ENCODE measurements around the gene MYLK4. TPM values are rescaled to one million over a fixed set of nuclear protein-coding genes. Genes with fewer than 3 reads are reported as not detected.

Gene MYLK4
- total RNA-seq = 0.47 TPM

DNA sequence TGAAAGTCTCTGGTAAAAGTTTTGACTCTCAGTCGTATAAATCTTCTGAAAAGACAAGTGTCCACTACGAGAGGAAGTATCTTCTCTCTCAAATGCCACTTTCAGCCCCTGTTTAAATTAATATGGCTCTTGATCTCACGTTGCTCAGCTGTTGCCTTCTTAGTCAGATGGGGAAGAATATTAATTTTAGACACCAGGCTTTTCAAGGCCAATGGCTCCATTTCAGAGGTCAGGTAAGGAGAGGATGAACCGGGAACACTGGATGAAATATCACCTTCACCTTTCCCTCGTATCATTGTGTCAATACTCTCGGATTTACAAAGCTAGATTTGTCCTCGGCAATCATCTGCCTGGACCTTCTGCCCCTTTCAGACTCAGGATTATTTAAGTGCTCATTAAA, at the start of gene MYLK4:
TSS of gene MYLK4 (minus strand) at position 91 of the 400 bp plus-strand sequence. CDS start 1,628 bp downstream, outside the sequence.
- no peak for DNase-seq

DNA sequence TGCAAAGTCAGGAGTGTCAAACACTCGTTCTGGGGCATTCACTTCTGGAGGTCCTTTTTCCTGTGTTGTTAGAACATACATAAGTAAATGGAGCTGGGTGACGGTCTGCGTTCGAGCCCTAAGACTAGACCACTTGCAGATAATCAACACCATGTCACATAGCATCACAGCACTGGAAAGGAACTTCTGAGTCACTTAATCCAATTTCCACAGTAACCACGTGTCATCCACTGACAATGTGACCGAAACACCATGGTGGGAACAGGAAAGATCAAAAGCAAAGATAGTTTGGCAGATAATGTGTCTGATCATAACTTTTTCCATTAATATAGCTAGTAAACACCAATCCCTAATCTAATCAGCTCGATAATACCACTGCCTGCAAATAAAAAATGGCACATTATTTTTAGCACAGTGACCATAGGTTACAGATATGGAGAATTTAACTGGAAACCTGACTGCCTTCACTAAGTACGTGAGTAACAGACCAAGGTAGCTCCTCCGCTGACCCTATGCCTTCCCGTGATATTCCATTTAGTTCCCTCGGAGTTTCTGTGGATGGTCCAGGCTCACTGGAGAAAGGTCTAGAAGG, 49.3 kb upstream of the MYLK4 start:
- no peak for DNase-seq

DNA sequence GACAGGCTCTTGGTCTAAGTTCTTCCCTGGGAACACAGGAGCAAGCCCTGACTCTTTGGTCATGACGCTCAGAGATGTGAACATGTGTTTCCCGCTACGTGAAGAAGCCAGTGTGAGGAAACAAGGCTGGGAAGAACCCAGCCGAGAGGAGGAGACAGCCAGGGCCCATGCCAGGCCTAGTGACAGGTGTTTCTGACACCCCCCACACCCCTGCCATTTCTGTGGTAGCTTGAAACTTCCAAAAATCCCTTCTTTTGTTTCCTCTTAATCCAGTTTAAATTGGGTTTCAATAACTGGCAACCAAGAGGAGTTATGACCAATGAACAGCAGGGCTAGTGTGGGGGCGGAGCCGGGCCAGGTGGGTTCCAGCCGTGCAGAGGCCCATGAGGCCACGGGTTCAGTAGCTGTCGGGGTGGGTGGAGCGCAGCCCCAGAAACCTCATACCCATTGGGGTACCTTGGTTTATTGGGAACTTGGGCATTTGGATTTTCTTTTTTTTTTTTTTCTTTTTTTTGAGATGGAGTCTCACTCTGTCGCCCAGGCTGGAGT, 47.9 kb upstream of the MYLK4 start:
- DNase-seq = no peak

DNA sequence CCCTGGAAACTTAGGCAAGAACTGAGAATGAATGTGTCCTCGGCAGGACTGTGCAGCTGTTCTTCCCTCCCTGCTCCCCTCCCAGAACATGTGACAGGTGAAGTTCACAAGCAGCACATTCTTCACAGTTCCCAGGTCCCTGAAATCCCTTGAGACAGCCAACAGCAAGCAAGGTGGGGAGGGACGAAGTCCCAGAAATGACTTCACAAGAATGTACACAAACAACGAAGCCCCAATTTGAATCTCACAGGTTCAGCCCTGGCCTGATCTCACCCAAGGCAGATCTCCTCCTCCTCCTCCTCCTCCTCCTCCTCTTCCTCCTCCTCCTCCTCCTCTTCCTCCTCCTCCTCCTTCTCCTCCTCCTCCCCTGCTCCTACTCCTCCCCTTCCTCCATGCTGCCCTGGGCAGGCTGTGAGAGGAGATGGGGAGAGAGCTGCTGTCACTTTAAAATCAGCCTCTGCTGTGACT, 46.9 kb upstream of the MYLK4 start:
- no peak for DNase-seq

DNA sequence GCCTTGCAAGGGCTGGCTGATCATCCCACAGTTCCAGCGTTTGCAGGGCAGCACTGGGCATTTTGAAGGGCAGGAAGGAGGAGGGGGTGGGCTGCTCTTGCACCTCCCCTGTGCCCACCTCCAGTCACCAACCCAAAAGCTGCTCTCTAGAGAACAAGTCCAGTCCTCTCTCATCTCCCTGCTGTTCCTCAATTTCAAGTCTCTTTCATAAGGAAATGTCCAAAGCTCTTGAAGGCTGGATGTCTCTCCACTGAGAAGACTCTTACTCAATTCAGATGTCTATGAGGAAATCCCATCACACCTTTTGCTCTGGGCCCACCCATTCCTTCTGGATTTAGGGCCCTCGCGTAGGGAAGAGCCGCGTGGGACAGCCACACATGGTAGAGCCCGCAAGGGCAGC, 46.1 kb upstream of the MYLK4 start:
- no peak for DNase-seq

DNA sequence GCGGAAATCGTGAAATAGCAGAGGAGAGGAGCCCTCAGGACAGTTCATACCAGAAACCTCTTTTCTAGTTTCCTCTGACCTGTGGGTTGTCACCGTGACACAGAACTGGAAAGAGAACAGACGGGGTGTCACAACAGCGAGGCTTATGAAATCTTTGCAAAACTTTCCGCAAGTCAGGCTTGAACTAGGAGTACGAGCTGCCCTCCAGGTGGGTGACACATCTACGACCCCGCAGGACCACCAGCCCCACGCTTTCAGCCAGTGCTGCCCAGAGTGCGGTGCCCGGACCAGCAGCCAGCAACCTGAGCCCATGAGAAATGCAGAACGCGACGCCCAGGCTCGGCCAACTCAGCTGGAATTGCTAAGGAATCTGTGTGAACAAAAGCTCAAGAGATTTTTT, 45.2 kb upstream of the MYLK4 start:
- no peak for DNase-seq

DNA sequence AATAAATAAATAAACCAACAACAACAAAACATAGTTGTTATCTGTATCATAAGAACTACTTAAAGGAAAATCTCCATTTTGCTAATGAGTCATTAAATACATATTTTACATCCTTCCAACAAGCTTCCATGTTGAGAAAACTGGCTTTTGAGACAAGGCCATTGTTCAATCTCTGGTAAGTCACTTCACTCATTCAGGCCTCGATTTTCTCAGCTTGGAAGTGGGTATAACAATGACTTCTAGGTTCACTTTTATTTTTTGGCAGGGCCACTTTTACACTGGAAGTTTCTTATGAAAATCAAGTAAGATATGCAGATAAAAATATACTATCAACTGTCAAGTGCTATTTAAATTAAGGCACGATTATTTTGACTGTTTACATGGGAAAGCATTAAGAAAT, 44.4 kb upstream of the MYLK4 start:
- no peak for DNase-seq

DNA sequence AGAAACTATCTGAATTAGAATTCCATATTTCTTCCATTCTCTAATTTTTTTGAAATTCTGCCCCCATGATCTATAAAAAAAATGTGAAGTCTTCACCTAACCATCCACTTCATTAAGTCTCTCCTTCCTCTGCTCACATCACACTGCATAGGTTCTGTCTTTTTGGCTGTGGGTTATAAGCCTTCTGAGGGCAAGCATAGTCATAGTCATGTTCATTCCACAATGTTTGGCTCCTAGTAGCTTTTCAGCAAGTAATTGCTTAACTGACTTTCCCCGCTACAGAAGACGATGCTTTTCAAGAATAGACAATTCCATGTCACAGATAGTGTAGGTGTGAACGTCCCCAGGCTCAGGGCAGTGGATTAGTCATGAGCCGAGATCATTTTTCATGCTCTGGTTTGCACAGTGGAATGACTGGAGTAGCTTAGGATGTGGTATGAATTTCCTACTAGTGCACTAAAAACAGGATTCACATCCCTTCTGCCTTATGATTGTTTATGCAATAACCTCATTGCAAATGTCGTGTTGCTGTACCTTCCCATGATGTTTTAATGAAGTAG, 43.5 kb upstream of the MYLK4 start:
- DNase-seq = no peak

DNA sequence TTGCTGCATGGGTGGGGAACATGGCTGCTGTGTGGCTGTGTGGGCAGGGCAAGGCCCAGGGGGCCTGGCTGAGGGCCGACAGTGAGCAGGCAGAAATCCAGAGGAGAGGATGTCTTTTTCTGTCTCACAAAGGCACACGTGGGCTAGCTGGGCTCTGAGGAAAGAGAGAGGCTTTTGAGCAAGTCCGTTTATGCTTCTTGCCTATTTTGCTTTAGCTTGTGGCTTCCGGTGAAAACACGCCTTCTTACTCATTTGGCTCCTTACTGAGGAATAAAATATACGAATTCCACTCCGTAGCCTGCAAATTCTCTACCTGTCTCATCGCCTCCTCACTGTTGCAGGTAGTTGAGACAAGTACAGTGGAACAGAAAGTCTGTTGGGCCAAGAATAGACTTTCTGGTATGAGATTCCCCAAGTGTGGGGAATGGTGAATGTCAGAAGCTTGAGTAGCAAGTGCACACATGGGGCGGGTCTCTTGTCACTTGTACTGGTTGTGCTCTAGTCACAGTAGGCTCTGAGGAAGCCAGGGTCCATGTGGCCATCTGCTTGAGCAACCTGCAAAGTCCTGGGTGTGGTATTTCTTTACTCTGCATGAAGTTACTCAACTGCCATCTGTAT, 42.9 kb upstream of the MYLK4 start:
- peak; percentile 21 for DNase-seq

DNA sequence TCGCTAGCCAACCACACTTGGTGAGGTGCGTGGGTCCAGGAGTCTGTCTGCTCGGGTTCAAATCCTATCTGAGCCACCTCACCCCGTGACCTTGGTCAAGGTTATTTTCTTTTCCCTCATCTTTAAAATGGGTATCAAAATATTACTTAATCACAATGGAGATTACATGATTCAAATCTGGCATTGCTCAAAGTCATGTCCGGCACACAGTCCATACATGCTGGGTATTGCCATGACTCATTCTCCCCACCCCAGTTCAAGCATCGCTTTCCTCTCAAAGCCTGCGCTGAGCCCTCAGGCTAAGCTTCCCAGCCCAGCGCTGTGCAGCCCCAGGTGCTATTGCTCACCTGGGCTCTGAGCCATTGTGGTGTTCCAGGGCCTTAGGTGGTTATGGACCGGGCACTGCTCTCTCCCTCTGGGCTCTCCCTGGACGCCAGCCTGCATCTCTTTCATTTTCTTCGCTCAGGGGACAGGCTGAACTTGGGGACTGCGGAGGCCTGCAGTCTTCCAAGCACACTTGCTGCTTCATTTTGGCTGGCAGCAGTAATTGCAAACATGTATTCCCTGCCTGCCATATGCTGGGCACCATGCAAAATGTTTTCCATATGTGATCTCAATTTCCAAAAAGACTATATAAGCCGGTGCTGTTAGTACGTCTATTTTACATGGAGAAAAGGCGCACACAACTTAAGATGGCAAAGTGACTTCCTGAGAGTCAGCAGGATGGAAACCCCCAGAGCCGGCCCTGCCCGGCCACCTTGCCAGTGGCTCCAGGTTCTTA, 41.8 kb upstream of the MYLK4 start:
- DNase-seq = no peak

DNA sequence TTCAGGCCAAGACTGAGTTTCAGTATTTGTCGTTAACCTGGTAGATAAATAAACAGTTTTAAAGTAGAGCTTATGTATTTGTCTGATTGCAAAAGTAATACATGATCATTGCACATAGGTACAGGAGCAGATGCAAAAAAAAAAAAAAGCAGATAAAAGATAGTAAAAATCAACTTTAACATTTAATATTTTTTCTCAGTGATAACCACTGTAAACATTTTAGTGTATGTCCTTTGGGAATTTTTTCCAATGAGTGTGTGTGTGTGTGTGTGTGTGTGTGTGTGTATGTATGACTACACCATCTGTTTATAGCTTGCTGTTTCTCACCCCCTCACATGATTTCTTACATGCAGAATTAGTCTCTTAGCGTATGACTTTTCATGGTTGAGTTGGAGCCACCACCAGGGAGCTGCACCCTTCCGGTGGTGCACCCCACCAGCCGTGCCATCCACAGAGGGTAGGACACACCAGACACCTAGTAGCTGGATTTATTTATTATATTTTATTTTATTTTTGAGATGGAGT, 40.8 kb upstream of the MYLK4 start:
- DNase-seq = no peak

DNA sequence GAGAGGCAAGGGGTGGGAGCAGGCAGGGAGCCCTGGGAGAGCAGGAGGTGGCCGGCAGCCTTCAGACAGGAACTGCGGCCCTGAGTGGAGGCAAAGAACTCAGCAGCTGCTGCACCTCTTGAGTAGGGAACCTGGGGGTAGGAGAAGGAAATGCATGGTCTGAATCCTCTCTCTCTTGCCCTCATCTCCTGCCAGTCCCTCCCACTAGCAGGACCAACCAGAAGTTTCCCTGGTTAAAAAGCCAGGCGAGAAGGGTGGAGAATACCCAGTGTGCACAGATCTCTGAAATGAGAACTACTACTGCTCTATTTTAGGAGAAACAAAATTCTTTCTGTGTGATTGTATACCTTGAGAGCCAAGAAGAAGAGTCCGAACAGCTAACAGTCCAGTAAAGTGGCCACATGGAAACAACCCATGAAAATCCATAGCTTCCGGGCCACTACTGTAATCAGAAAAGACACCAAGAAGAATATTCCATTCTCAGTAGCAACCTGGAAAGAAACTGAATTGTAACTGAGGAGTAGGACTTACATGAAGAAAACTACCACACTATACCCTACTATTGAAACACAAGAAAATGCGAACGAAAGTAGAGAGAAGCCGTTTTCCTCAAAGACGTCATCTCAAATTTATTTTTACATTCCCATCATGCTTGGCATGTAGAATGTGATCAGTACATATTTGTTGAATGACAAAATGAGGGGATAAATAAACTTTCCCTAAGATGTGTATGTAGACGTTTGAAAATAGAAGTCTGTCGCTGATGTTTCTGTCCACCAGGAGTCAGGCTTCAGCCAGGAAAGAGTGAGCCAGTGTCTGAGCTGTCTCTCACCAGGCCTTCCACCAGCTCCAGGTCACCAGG, 40.1 kb upstream of the MYLK4 start:
- no peak for DNase-seq

DNA sequence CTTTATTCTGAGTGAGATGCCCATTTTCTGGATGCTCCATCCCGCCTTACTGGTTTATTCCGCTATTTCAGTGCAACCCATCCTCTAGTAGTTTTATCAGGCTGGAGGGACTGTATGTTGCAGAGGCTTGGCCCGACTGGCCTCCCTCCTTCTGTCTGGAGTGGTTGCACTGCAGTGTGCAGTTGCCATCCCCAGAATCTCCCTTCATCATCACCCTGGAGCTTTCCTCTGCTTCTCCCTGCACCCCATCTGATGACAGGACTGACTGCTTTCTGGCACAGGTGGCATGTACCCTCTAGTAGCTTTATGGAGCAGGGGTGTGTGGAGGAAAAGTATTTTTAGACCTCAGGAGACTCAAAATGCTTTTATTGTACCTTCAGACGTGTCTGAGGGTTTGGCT, 35.5 kb upstream of the MYLK4 start:
- no peak for DNase-seq

DNA sequence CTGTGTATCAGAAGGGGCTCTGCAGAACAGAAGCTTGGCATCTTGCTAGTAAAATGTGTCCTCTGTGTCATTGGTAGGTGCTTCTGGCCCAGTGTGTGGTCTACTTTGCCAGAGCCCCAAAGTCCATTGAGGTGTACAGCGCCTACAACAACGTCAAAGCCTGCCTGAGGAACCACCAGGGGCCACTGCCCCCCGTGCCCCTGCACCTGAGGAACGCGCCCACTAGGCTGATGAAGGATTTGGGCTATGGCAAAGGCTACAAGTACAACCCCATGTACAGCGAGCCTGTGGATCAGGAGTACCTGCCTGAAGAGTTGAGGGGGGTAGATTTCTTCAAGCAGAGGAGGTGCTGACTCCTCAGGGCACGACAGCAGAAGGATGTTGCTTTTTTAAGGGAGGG, 34.2 kb upstream of the MYLK4 start:
- no peak for DNase-seq

DNA sequence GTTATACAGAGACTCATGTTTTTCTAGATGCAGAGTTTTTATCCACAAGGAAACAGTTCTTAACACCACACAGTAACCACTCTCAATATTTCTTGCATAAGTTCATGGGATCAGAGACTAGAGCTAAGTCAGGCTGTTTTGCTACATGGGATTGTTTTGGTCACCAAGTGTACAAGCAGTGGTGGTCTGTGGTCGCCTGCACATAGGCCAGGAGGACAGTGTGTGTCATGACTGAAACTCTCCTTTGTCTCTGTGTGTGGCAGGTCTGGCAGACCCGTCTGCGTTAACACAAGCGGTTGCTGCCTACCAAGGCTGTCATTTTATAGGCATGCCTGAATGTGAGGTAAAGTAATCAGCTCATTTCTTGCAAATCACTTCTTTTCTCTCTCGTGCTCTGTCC, 33.3 kb upstream of the MYLK4 start:
- DNase-seq = no peak

DNA sequence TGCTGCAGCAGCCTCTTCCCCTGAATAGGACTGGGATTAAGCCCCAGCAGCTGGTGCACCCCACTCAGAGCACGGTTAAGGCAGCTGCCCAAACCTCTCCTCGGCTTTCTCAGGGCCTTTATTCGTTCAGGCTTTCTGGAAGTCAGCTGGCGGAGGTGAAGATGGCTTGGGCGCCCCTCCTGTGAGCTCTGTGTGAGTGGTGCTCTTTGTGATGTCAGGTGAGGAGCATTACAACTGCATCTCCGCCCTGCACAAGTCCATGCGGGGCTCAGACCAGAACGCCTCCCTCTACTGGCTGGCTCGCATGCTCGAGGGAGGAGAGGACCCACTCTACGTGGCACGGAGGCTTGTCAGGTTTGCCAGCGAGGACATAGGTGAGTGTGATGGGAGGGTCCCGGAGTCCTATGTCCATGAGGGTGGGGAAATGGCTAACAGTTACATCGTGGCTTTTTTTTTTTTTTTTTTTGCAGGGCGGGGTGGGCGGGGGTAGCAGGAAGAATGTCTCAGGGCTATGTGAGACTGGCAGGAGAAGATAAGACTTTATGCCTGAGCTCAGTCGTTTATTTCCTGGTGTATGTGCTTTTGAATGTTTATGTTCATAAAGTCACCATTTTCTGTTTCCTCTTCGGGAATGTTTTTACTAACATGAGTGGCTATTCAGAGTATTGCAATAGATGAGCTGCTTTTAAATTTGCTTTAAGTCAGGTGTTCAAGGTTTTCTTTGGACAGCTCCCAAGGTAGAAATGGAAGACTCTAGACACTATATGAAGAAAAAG, 32.7 kb upstream of the MYLK4 start:
- DNase-seq = no peak

DNA sequence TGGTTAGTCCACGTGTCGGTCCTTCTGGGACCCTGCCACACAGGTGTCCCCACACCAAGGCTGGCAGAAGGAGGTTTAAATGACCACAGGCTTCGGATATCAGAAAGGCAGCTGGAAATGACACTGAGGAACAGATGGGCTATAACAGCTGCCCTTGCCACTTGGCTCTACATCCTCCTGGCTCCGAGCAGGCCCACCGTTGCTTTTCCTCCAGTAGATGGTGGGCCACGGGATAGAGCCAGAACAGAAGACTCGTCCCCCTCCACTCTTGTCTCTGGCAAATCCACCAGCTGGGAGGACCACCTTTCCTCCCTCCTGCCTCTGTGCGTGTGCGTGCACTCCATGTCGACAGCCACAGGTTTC, 32.1 kb upstream of the MYLK4 start:
- no peak for DNase-seq

DNA sequence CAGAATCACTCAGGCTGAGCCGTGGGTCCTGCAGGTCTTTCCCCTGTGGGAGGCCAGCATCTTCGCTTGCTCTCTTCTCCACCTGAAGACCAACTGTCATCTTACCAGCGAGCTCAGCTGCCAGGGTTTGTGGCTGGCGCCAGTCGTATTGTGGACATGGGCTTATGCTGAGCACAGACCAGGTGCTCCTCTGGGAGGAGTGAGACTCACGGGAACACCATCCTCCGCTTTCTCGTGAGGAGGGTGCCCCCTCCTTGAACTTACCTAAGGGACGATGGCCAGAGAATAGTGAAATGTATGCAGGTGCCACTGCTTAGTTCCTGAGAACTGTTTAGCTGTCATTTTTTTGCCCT, 31.6 kb upstream of the MYLK4 start:
- DNase-seq = no peak

DNA sequence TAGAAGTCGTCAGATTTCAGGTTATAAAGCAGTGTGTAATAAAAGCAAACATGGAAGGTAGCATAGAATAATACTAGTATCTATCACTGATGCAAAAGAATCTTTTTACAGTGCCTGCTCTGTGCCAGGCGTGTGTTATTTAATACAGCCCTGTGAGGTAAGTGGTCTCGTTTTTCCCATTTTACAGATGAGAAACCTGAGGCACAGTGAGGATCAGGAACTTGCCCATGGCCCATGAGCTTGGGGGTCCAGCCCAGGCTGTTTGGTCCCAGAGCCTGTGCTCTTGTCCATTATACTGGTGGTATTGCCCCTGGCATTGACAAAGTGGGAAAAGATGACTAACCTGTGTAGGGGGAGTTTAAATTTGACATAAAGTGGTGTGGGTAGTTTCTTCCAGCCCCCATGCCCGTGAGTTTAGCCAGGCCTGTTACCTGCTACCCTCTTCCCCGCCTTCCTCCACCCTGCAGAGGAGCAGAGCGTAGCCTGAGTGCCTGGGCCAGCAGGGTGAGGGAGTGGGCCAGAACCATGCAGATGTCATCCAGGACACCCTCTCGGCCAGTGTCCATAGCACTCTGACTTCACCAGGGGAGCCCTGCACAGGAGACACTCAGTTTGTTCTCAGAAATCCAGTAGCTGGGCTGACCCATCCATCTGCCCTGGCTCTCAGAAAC, 31.1 kb upstream of the MYLK4 start:
- no peak for DNase-seq

DNA sequence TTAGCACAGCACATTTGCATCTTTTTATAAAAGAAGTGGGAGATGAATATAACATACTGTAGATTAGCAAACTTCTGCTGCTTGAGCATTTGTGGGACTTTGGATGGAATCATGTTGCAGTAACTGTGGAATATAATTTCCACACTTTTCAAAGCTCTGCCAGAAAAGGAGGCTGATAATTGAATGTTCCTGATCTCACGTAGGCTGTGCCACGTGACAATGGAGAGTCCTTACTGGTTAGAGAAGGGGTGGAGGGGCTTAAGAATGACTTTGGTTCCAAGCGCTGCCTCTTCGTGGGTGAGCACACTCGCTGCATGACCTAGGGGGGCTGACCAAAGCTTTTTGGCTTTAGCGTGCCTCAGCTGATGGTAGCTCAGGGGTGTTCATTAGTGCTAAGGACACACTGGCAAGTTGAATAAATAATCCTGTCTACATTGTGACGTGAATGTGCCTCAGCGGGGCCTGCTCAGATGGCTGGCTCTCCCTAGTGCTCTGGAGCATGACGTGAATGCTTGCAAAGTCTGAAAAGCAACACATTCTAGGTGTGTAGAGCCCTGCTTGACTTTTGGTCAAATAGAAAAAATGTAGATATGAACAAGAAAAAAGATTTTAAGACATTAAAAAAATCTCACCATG, 29.5 kb upstream of the MYLK4 start:
- DNase-seq = no peak
